NT2/D1 (cell line): ENCODE data around the gene RPS8.

Experiments used
- SUZ12 ChIP-seq: IDR thresholded peaks from 2 replicates; pipeline ENCODE4 v1.6.1; 2011; ENCODE audit not compliant: insufficient read length, insufficient read depth; ENCODE audit errors: extremely low read depth
- YY1 ChIP-seq: IDR thresholded peaks from 2 replicates; pipeline ENCODE4 v1.6.1; 2011; ENCODE audit not compliant: insufficient read length, insufficient read depth
- ZNF274 ChIP-seq: IDR thresholded peaks from 2 replicates; pipeline ENCODE4 v1.6.1; 2011; ENCODE audit warnings: mild to moderate bottlenecking, low read depth, low read length

- TF ChIP-seq YY1 (no peak), SUZ12 (no peak), ZNF274 (no peak)
These were observed 12.2 kb downstream of the RPS8 start for GRCh38 chr1:44787506-44787905.
